Measurements from ENCODE around the gene RUNDC1.

The RUNDC1 gene

DNA sequence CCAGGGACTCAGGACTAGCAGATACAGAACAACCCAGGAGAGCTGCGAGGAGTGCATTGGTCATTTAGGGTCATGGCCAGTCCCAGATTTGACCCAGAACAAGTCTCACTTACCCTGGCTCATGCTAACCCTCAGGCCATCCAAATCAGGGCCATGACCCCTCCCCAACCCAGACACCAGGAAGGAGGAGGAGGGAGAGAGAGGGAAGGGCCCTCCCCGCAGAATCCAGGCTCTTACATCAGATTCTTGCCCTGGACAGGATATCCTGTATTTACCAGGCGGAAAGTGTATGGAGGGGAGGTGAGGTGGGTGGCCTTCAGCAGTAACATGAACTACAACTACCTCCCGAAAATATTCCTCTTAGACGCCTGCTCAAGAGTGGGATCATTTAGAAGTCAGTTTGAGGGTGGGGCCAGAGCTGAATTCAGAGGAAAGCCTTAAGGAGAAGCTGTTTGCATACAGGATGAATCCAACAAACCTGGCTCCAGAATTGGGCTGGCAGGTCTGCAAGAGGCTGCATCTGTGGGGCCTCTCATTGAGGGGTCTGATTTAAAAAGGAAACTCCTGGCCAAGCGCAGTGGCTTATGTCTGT is 39.8 kb downstream of the RUNDC1 start:
- no peak for DNase-seq

DNA sequence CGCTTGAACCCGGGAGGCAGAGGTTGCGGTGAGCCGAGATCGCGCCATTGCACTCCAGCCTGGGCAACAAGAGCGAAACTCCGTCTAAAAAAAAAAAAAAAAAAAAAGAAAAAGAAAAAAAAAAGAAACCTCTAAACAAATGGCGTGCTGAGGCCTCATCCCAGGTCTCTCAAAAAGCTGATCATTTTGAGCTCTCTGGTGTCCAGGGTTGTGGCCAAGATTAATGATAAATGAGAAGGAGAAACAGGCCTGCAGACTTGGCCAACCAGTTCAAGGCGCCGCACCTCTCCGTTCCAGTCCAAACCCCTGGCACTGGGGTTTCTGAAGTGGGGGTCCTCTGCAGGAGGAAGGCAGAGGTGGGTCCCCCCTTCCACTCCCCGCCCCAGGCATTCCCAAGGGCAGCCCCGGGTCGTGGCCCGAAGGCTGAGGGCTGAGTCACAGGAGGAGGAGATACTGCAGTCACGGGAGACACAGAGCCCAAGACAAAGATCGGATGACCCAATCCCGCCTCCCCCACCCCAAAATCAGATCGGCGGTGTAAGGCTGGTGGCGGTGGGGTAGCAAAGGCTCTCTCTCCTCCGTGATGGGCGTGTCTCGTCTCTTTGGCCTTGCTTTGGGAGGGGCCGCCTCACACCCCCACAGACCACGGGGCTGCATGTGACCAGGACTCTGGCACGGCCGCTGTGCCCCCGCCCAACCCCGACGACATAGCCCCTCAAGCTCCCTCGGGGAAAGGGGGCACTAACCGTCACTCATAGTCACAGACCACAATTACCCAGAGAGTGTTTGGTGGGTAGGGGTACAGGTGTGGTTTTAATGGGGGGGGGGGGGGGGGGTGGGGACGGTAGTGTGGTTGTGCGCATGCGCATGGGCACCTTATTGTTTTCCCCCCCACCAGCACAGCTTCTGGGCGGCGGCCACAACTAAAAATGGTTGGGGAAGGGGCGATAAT is 40.7 kb downstream of the RUNDC1 start:
- peak; percentile 28 for DNase-seq

DNA sequence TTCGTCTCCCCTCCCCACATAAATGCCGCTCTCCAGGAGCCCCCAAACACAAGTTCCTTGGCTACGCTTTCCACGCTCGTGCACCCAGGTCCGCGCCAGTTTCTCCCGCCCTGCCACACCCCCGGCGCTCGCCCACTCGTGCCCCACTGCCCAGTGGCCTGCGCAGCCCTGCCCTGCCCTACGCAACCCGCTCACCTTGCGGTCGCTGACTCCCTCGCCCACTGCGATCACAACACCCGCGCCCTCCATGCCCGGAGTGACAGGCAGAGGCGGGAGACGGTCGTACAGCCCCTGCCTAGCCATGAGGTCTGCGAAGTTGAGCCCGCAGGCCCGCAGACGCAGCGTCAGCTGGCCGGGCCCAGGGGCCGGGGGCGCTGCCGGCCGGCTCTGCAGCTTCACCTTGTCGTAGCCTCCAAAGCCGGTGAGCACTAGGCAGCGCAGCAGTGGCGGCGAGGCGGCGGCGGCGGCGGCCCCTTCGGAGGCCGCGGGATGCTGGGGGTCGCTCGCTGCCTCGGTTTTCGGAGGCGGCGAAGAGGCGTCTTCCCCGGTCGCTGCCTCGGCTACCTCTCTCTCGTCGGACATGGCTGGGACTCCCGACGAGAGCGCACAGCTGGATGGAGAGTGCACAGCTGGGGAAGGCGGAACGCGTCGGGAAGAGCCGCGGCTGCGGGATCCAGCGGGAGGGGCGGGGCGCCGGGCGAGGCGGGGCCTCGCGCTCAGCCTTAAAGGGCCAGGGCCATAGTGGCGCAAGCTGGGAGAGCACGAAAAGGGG is 41.6 kb downstream of the RUNDC1 start, which contains the start of gene VAT1:
TSS of gene VAT1 (minus strand) at position 645 of the 772 bp plus-strand sequence. CDS start at position 582, 63 bp downstream.
- peak; percentile 61 for DNase-seq

DNA sequence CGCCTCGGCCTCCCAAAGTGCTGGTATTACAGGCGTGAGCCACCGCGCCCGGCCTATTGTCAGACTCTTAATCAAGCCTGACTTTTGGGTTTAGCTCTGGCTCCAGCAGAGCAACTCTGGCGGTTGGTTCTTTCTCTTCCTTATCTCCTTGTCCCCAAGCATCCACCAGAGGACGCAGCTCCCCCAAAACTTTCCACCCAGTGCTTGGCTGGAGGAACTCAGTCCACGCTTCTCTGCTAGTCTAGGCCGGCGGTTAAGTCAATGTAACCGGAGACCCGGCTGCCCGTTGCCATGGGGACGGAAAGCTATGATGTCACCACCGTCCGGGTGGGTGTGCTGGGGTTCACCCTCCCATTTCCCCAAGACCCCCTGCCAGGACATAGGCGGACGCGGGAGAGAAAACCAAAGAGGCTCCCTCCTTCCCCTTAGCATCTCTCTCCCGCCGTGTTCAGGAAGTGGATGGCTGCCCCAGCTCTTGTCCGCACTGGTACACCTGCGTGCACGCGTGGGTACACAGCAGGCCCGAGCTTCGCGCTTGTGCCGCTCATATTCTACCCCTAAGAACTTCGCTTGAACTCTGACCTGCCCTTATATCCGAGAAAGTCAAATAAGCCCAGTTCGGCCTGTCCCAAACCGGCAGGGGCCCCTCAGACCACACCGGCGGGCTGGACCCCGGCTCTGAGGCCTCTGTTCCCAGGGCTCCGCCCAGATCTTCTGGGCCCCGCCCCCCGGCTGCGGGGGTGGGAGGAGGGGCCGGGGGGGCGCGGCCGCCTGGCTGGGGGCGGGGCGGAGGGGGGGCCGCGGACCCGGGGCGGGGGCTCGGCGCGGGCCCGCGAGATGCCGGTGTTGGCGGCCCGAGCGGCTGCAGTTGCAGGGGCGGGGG is 44.3 kb downstream of the RUNDC1 start, which contains the start of gene RND2:
TSS of gene RND2 (plus strand) at position 825 of the 883 bp plus-strand sequence. CDS start 117 bp downstream, outside the sequence.
- DNase-seq = peak; percentile 67

DNA sequence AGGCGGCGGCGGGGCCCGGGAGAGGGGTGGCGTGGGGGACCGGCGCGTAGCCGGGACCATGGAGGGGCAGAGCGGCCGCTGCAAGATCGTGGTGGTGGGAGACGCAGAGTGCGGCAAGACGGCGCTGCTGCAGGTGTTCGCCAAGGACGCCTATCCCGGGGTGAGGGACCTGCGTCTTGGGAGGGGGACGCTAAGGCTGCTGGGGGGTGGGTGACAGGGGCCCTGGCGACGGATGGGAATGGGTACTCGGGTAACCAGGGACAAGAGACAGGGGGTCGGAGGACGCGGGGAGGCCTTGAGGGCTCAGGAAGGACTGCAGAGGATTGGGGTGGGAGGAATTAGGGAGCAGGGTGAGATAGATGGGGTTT is 44.9 kb downstream of the RUNDC1 start:
- DNase-seq = no peak

DNA sequence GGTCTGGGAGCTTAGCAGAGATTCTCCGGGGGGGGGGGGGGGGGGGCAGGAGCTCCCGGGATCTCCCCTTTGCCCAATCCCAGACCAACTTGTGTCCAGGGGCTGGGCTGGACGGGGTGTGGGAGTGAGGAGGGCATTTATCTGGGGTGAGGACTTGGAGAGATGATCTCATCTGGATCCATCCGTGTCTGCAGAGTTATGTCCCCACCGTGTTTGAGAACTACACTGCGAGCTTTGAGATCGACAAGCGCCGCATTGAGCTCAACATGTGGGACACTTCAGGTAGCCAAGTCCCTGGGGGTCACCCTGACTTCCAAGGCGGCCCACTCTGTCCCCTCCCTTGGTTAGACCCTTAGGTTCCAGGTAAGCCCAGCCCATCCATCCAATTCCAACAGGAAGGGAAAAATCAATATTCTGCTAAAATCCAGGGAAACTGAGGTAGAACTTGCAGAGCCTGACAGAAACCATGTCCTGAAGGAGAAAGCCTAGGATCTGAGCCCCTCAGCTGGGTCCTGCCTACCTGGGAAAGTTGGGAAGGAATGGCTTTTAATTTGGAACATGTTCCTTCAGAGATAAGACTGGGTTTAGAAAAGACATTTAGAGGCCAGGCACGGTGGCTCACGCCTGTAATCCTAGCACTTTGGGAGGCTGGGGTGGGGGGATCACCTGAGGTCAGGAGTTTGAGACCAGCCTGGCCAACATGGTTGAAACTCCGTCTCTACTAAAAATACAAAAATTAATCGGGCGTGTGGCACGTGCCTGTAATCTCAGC is 45.6 kb downstream of the RUNDC1 start:
- no peak for DNase-seq

DNA sequence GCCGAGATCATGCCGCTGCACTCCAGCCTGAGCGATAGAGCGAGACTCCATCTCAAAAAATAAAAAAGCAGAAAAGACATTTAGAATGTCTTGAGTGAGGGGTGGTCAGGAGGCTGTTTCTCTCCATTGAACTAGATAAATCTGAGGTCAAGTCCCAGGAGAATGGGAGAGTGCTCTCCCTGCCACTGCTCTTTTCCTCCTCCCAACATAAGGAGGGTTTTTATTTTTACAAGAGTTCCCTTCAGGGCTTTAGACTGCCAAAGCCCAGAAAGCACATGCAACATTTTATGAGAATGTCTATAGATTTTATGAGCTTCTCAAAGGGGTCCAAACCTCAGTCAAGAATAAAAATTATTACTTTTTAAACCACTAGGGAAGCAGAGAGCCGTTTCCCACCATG is 46.2 kb downstream of the RUNDC1 start:
- DNase-seq = no peak

DNA sequence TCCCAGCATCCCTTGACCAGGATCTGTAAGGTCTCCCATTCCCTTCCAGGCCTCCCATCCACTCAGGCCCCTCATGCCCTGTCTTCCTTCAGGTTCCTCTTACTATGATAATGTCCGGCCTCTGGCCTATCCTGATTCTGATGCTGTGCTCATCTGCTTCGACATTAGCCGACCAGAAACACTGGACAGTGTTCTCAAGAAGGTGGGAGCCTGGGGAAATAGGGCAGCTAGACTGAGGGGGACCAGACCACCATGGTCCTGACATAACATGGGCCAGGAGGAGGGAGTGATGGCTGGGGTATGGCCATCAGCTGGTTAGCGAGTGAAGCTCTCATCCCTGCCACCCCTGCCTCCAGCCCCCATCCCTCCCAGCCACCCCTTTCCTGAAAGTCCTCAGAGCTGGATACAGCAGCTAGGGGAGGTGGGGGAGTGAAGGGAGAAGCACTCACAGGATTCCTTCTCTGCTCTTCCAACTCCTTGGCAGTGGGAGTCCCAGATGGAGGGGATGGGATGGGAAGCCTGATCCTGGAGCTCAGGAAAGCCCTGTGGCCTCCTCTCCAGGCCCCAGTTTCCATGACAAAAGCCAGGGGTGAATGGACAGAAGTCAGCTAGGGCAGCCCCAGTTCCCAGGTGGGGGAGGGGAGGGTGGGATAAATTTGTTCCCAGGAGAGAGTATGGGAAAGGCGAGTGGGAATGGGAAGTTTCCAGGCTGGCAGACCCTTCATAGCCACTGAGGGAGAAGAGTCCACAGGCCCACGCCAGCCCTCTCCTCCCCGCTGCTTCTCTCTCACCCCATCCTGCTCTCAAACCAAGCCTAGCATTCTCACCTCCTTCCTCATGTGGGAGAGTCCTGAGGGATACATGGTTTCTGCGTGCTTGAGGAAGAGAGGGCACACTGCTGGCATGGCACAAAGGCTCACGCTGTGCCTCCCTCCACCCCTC is 47.0 kb downstream of the RUNDC1 start:
- DNase-seq = no peak

DNA sequence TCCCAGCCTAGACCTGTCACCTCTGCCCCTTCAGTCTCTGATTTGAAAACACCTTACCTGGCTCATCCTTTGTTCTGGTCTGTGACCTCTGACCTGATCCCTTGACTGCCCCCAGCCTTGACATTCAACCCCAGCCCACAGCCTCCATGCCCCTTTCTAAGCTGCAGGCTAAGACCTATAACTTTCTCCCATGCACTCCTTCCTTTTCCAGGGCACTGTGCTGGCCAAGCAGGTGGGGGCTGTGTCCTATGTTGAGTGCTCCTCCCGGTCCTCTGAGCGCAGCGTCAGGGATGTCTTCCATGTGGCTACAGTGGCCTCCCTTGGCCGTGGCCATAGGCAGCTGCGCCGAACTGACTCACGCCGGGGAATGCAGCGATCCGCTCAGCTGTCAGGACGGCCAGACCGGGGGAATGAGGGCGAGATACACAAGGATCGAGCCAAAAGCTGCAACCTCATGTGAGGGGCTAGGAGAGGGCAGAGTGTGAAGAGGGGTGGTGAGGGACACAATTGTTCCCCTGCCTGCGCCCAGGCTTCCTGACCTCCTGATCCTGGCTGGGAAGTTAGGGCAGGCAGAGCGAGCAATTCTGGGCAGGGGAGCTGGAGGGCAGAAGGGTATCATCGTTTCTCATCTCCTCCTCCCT is 48.0 kb downstream of the RUNDC1 start:
- DNase-seq = no peak

DNA sequence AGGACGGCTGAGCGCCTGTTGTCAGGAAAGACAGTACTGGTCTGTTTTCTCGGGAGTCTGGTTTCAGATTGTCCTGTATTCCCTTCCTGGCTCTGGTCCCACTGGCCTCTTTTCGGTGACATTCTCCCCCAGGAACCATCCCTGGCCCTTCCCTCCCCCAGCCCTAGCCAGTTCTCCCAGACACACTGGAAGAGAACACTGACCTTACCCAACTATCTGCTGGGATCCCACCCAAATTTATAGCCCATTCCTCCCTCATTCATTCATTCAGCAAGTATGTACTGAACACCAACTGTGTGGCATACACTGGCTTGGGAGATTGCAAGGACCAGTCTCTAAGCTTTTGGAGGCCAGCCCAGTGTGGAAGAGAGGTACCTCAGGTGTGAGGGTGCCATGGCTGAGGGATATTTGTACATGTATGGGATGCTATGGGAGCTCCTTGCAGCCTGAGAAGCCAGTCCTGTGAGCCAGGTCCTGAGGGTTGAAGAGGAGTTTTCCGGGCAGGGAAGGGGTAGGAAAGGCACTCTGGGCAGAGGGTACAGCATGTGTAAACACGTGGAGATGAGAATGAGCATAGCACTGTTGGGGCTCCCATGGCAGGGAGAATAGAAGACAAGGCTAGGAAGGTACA is 49.9 kb downstream of the RUNDC1 start:
- DNase-seq = no peak

DNA sequence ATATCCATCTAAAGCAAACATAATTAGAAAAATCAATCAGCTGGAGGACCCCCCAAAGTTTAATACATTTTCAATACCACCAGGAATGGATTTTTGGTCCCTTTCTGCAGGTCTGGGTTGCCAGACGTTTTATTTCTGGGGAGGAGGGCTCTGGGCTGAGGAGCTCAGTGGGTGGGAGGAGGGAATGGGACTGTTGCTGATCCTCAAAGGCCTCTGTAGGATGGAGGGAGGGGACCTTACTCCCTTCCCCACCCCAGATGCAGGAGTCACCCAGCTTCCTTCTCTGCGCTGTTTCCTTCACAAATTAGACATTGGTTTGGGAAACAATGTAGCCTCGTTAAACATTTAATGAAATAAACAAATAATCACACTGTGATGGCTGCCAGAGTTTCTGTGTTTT is 51.3 kb downstream of the RUNDC1 start:
- no peak for DNase-seq

DNA sequence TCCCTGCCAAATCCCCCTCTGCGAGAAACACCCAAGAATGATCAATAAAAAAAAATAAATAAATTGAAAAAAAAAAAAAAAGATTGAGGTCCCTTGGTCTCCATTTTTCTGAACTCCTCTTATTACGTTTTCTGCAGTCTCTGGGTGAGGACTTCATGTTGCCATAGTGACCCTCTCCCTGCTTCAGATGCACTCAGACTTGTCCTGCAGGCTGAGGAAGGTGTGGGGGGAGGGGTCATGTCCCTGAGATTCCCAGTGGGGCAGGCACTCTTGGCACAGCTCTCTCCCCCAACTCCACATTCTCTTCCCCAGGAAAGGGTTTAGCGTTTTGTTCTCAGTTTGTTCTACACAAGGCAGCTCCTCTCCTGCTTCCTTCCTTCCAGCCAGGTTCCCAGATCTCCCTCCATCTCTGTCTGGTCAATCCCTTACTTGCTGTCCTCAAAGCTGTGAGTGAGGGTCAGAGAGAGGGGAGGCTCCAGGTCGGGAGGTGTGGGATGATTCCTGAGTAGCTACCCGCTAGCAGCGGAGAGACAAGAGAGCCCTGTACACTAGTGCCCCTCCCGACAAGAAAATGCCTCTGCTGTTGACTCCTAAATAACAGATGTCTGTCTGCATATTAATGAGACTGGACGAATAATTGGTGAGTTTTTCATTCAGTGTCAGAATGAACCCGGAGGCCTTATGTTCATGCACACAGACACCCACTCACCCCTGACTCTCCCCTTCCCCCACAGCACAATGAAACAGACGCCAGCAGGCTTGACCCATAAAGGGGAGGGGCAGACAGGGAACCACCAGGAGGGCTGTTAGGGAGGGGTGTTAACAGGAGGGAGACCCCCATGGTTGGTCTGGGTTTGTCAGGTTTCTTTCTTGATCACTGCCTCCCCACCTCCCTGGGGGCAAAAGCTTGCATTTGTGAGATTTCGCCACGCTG is 53.9 kb downstream of the RUNDC1 start:
- DNase-seq = no peak

DNA sequence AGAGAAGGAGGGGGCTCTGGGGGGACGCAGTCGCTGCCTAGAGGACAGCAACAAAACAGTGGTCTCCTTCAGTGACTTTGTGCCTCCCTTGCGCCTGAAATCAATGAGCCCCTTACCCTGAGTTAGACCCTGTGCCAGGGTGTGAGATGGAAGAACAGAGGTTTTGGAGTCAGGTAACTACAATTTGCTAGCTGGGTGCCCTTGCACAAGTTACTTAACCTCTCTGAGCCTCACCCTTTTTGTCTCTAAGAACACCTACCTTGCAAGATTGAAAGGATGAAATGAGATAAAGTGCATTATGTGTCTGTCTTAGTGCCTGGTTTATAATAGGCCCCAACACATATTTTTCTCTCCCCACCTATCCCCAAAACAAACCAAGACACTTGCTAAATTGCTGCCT is 54.5 kb downstream of the RUNDC1 start:
- no peak for DNase-seq

DNA sequence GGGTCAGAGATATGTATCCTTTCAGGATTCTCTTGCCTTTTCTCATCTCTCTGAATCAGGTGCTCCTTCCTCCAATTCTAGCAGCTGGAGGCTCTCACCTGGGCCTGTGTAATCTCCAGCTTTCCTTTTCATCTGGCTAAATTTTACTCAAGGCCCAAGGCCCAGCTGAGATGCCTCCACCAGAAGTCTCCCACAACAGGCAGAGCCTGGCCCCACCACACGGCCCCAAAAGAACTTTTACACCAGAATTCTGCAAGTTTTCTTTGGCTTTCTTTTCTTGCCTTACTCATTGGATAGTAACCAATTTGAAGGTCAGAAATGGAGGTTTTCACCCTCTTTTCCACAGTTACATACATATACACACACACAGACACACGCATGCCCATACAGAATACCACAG is 59.3 kb downstream of the RUNDC1 start:
- no peak for DNase-seq

DNA sequence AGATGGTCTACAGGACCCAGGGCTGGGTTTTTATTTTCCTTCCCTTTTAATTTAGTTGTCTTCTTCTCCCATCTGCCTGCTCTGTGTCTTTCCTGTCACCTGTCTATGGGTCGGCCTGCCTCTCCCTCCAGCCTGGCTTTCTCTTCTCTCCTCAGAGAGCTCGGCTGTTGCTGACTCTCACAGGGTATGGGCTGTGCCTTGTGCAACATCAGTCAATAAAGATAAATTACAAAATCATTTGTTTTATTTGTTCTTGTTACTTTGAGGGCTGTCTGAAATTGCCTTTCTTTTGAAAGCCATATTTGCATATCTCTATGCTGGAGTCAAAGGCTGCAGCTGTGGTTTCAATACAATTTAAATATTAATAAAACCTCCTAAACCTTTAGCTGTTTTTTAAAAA is 60.3 kb downstream of the RUNDC1 start:
- no peak for DNase-seq

DNA sequence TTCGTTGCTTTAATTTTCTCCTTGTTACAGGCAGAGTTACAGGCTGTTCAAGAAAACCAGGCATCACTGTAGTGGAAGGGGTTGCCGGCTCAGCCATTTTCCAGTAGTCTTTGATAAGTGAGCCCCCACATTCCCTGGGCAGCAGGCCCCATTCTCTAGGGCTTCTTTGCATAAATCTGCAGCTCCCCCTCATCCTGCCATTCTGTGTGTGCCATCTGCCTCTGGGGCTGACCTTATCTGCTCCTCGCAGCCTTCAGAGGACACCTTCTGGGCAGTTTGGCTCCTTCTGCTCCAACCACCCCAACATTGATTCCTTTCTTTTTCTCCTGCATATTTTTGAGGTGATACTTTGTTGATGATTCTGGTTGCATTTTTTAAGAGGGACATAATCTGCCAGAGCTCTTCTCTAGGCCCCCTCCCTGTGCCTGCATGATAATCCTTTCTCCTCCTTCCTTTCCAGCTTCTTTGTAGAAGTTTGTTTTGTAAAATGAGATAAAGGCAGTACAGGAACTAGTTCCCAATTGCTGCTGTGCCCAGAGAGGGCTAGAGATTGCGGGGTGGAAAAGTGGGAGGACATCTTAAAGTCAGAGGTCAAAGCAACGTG is 61.8 kb downstream of the RUNDC1 start:
- DNase-seq = no peak

Data from stimulated activated CD4-positive, alpha-beta T cell treated with anti-CD3 and anti-CD28 coated beads, Interleukin-12 subunit alpha, Interleukin-12 subunit beta, amount 100 ng/mL, for 4 hours (primary cell).